AG04450 (cell line): ENCODE measurements around the gene DENND4B. TPM values are rescaled to one million over a fixed set of nuclear protein-coding genes. Genes with fewer than 3 reads are reported as not detected.

ENCODE experiments used
- CTCF ChIA-PET: fragments of 300-600, 350-600 bp; formaldehyde crosslinking; extraction: SDS; loops from one replicate; lab custom pipeline; 2022; ENCODE audit warnings: antibody characterized with exemption, inconsistent platforms; lab: Charles Lee
- POLR2A ChIA-PET: fragments of 350-600 bp; formaldehyde crosslinking; extraction: SDS; loops from one replicate; lab custom pipeline; 2021; ENCODE audit warnings: antibody characterized with exemption, inconsistent platforms; lab: Yijun Ruan, JAX
- DNase-seq: peaks from one replicate; pipeline ENCODE4 v3.0.0-alpha.2; 2011; ENCODE audit warnings: low read depth, low spot score
- H3K27ac ChIP-seq: one replicate; pipeline ENCODE4 v1.5.1; 2012; ENCODE audit warnings: low read depth, low read length, control low read depth
- H3K27me3 ChIP-seq: one replicate; pipeline ENCODE4 v1.6.0; 2012; ENCODE audit warnings: low read length; ENCODE audit not compliant: control insufficient read depth, insufficient read depth
- H3K4me3 ChIP-seq: 2 replicates; pipeline ENCODE4 v1.5.1; 2011; ENCODE audit warnings: mild to moderate bottlenecking, low read depth, low read length, control low read depth
- H3K9me3 ChIP-seq: 2 replicates; pipeline ENCODE4 v1.5.1; 2012; ENCODE audit warnings: low read length; ENCODE audit not compliant: control insufficient read depth, insufficient read depth
- CTCF ChIP-seq: IDR thresholded peaks from 2 replicates; pipeline ENCODE4 v1.5.1; 2011; ENCODE audit warnings: low read depth, low read length, control low read depth, inconsistent platforms
- polyA minus RNA-seq: library from RNA; depleted of rRNA, polyadenylated mRNA; stranded (reverse); fragments of >200 nt; gene quantifications from 2 replicates; pipeline ENCODE4 v1.2.3, GENCODE V29; 2011; rRNA and poly(A)+ RNA removed
- polyA plus RNA-seq: library from polyadenylated mRNA; depleted of rRNA; stranded (reverse); fragments of >200 nt; gene quantifications from 2 replicates; pipeline ENCODE4 v1.2.3, GENCODE V29; 2011; rRNA removed

The DENND4B gene
- polyA plus RNA-seq = 10.3 and 13.3 TPM in 2 replicates
- polyA minus RNA-seq = 21.4 and 23.1 TPM in 2 replicates

GRCh38 chr1:153946622-153947241 is at the start of gene DENND4B:
Gene DENND4B (minus strand): TSS chr1:153946718. CDS start chr1:153944374, 2,344 bp downstream.
- ChIA-PET CTCF (interaction anchor here (0.5 to 3.8 kb wide), 31 partner anchors 8 to 595 kb away, joined by 3 to 19 read pairs (median 5); partner anchors contain the start of genes RAB13 and SLC39A1), POLR2A (interaction anchor here (0.6 to 1.8 kb wide), 14 partner anchors 12 to 276 kb away, joined by 3 to 19 read pairs (median 5); partner anchors contain the start of genes CREB3L4, CRTC2, GATAD2B and JTB)
- Histone ChIP-seq H3K27me3 (no peaks in the 10 kb centered on the region), H3K27ac (peak within 1 kb of the TSS; percentile 61), H3K4me3 (peak within 1 kb of the TSS; percentile 86), H3K9me3 (no peaks in the 10 kb centered on the region; the same call in 1 of the 2 replicates)
- peak; percentile 90 for TF ChIP-seq CTCF
- DNase-seq = no peak

- no peaks in the 10 kb centered on the region for H3K27me3 ChIP-seq
- TF ChIP-seq CTCF = no peak
- DNase-seq = no peak
- CTCF ChIA-PET = interaction anchor here (1.2 kb wide), 1 partner anchor 172 kb away, joined by 3 read pairs; no protein-coding TSS in a partner anchor
- no peak overlapping the region for H3K4me3 ChIP-seq
- POLR2A ChIA-PET = interaction anchor here (0.6 kb wide), 1 partner anchor 276 kb away, joined by 3 read pairs; no protein-coding TSS in a partner anchor
- no peaks in the 10 kb centered on the region for H3K9me3 ChIP-seq
- H3K27ac ChIP-seq = no peak overlapping the region
These were observed 49.1 kb upstream of the DENND4B start for GRCh38 chr1:153995640-153996039.

- Histone ChIP-seq H3K27ac (no peak overlapping the region), H3K4me3 (no peak overlapping the region), H3K27me3 (no peaks in the 10 kb centered on the region), H3K9me3 (no peaks in the 10 kb centered on the region)
- no peak for DNase-seq
- TF ChIP-seq CTCF = no peak
- ChIA-PET CTCF (interaction anchor here (1.2 kb wide), 1 partner anchor 171 kb away, joined by 3 read pairs; no protein-coding TSS in a partner anchor), POLR2A (interaction anchor here (0.6 to 1.2 kb wide), 2 partner anchors 18 to 275 kb away, joined by 3 to 6 read pairs; partner anchors contain the start of gene JTB)
These were observed 48.7 kb upstream of the DENND4B start for GRCh38 chr1:153995202-153995601.

- Histone ChIP-seq H3K27me3 (no peaks in the 10 kb centered on the region), H3K27ac (no peak overlapping the region), H3K4me3 (peak overlapping the region; percentile 88), H3K9me3 (no peaks in the 10 kb centered on the region; the same call in 1 of the 2 replicates)
- ChIA-PET CTCF (interaction anchor here (0.6 kb wide), 1 partner anchor 358 kb away, joined by 3 read pairs; the partner anchor contains the start of gene CHTOP), POLR2A (interaction anchor here (2.3 kb wide), 1 partner anchor 229 kb away, joined by 20 read pairs; the partner anchor contains the start of gene UBAP2L)
- no peak for TF ChIP-seq CTCF
- DNase-seq = no peak
These were observed 45.3 kb upstream of the DENND4B start for GRCh38 chr1:153991806-153992205.
